Heart left ventricle (tissue), 13 donors: ENCODE results near the gene C11orf21.

Experiments used
- CTCF ChIP-seq, 12 donors: fragments of 200-600 bp; sonication (generic) in 4 of 12; IDR thresholded peaks; one replicate each; pipeline versions ENCODE4 v1.5.0 to v1.8.0; 2018 to 2022; ENCODE audit warnings: antibody characterized with exemption in 12 of 12, mild to moderate bottlenecking in 5 of 12
- POLR2A ChIP-seq, 2 donors: fragments of 450-650 bp; IDR thresholded peaks; one replicate each; pipeline ENCODE4 v1.6.1; 2017; ENCODE audit warnings: antibody characterized with exemption in 2 of 2, mild to moderate bottlenecking in 2 of 2, moderate library complexity in 2 of 2
- donor health status: ischemic (EF 13 %, LVEDD 7.1; RV severe dilation, severe dysfunction).
- donor health status: DM: no; HTN: yes; CAD: no.
- donor health status: DM: no; HTN: no; CAD: no.
- donor health status: ischemic (EF 25% LVEDD 6.9; RV normal size, moderate dysfunction).
- donor health status: ischemic (EF 25% LVEDD 5.7; RV mildly dilated, moderate dysfunction).
- donor health status: ischemic (EF 35%, LVEDD 5.7; RV mildly dilated, moderate dysfunction).
- donor health status: nonischemic (EF 11% LVEDD 7.7; RV severe dilation, severe dysfunction).
- donor health status: DM: yes; HTN: yes; CAD: no.
- donor health status: PGD.
- donor health status: ischemic (EF 29% LVEDD 5.4; RV normal size, mild dysfunction).
- donor health status: nonischemic (EF 23%, LVEDD 6.1; RV moderate dilation, normal function).

GRCh38 chr11:2289859-2290258 is 11.9 kb downstream of the C11orf21 start:
- TF ChIP-seq CTCF (IDR thresholded peaks at IDR 0.05) (no peak), POLR2A (IDR thresholded peaks at IDR 0.05) (no peak)
